GM19351 (cell line): Measurements from ENCODE around the gene PACRG.

Experiments
- ATAC-seq: cut with Tn5 transposase; IDR thresholded peaks from one replicate; pipeline ENCODE4 v1.9.1; 2021; ENCODE audit warnings: mild to moderate bottlenecking, moderate library complexity; ENCODE audit not compliant: unreplicated experiment

Gene PACRG

GRCh38 chr6:163066200-163066599 lies 338.4 kb downstream of the PACRG start:
- no peak for ATAC-seq

- no peak for ATAC-seq
Observed at GRCh38 chr6:163077134-163077533, 349.4 kb downstream of the PACRG start.

- no peak for ATAC-seq
Observed at GRCh38 chr6:163078712-163079111, 350.9 kb downstream of the PACRG start.

GRCh38 chr6:163080228-163080627 lies 352.5 kb downstream of the PACRG start:
- ATAC-seq: no peak

- no peak for ATAC-seq
Observed at GRCh38 chr6:163083141-163083540, 355.4 kb downstream of the PACRG start.

GRCh38 chr6:163085426-163085825 lies 357.7 kb downstream of the PACRG start:
- no peak for ATAC-seq

- no peak for ATAC-seq
Observed at GRCh38 chr6:163085861-163086623, 358.3 kb downstream of the PACRG start.

GRCh38 chr6:163086624-163086920 lies 358.8 kb downstream of the PACRG start:
- no peak for ATAC-seq

- ATAC-seq: no peak
Observed at GRCh38 chr6:163087981-163088380, 360.2 kb downstream of the PACRG start.

- no peak for ATAC-seq
Observed at GRCh38 chr6:163092876-163093275, 365.1 kb downstream of the PACRG start.

GRCh38 chr6:163094881-163095280 lies 367.1 kb downstream of the PACRG start:
- no peak for ATAC-seq

GRCh38 chr6:163095401-163095800 lies 367.6 kb downstream of the PACRG start:
- no peak for ATAC-seq

- ATAC-seq: no peak
Observed at GRCh38 chr6:163098827-163099479, 371.2 kb downstream of the PACRG start.

- ATAC-seq: no peak
Observed at GRCh38 chr6:163099621-163100171, 371.9 kb downstream of the PACRG start.

GRCh38 chr6:163100259-163100658 lies 372.5 kb downstream of the PACRG start:
- ATAC-seq: no peak

GRCh38 chr6:163113358-163113962 lies 385.7 kb downstream of the PACRG start:
- ATAC-seq: no peak

- no peak for ATAC-seq
Observed at GRCh38 chr6:163118941-163119340, 391.2 kb downstream of the PACRG start.

- ATAC-seq: no peak
Observed at GRCh38 chr6:163120223-163120622, 392.4 kb downstream of the PACRG start.

- ATAC-seq: no peak
Observed at GRCh38 chr6:163121270-163121669, 393.5 kb downstream of the PACRG start.

GRCh38 chr6:163122365-163122764 lies 394.6 kb downstream of the PACRG start:
- no peak for ATAC-seq

GRCh38 chr6:163123098-163123497 lies 395.3 kb downstream of the PACRG start:
- ATAC-seq: no peak

- no peak for ATAC-seq
Observed at GRCh38 chr6:163126741-163127140, 399.0 kb downstream of the PACRG start.
